ENCODE measurements around the gene NPLOC4. TPM values are rescaled to one million over a fixed set of nuclear protein-coding genes. Genes with fewer than 3 reads are reported as not detected.
A peak's percentile ranks its signal among the peaks of the same experiment; 100 is the strongest.

The NPLOC4 gene
- total RNA-seq, 1 donor from 2014 or later = 103 TPM

DNA sequence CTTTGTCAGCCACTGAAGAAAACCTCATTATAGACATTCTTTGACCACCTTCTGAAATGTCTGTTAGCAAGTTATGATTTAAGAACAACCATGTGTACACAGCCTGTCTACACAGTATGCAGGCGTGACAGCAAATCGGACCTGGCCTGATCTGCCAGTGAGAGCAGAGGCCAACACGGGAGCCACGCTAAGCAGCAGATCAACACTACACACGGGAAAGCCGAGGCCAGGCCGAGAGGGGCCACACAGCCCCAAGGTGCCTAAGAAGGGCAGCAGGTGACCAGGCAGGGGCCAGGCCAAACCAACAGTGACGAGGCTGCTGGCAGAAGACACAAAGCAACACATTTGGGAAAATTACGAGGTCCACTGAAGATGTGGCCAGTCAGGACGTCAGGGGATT is 68.5 kb downstream of the NPLOC4 start:
- no peak for DNase-seq (ENCODE audit: low read depth, low spot score)

GRCh38 chr17:81567191-81567590 is 69.7 kb downstream of the NPLOC4 start:
- no peak for DNase-seq (ENCODE audit: low read depth, low spot score)

- DNase-seq (ENCODE audit: low read depth, low spot score) = peak; percentile 92
These were observed 70.3 kb downstream of the NPLOC4 start for GRCh38 chr17:81566461-81567126.

DNA sequence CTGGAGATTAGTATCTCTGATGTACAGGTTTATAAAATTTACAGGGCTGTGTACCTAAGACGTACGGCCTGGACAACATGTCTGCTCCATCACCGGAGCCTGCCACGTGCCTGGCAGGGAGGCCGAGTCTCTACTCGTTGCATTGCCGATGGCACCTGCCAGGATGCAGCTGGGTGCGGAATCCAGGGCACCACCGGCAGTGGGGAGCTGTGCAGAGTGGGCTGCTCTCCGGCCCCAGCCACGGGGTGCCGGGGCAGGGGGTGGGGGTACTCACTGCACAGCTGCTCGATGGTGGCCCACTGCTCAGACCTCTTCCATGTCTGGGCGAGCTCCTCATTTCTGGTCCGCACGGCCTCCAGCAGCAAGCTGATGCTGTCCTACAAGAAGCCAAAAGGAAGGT is 71.7 kb downstream of the NPLOC4 start:
- DNase-seq (ENCODE audit: low read depth, low spot score) = no peak

DNA sequence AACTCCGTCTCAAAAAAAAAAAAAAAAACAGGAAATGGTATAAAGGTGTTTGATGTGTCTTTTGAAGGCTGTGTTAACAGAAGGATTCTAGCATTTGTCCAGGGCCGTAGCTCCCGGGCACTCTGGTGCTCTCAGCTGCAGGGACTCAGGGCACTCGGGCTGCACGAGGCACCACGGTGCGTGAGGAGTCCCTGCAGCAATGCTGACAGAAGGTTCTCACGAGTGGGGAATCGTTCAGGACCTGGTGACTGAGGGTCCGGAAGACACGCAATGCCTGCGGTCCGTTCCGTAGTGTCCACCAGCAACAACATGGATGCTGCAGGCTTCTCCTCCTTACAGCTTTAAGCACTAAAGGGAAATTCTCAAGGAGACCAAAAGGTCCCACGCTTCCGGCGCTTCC is 72.1 kb downstream of the NPLOC4 start:
- DNase-seq (ENCODE audit: low read depth, low spot score) = no peak

- no peak for DNase-seq (ENCODE audit: low read depth, low spot score)
These were observed 72.9 kb downstream of the NPLOC4 start for GRCh38 chr17:81563861-81564586.

- no peak for DNase-seq (ENCODE audit: low read depth, low spot score)
These were observed 75.4 kb downstream of the NPLOC4 start for GRCh38 chr17:81561494-81561885.

DNA sequence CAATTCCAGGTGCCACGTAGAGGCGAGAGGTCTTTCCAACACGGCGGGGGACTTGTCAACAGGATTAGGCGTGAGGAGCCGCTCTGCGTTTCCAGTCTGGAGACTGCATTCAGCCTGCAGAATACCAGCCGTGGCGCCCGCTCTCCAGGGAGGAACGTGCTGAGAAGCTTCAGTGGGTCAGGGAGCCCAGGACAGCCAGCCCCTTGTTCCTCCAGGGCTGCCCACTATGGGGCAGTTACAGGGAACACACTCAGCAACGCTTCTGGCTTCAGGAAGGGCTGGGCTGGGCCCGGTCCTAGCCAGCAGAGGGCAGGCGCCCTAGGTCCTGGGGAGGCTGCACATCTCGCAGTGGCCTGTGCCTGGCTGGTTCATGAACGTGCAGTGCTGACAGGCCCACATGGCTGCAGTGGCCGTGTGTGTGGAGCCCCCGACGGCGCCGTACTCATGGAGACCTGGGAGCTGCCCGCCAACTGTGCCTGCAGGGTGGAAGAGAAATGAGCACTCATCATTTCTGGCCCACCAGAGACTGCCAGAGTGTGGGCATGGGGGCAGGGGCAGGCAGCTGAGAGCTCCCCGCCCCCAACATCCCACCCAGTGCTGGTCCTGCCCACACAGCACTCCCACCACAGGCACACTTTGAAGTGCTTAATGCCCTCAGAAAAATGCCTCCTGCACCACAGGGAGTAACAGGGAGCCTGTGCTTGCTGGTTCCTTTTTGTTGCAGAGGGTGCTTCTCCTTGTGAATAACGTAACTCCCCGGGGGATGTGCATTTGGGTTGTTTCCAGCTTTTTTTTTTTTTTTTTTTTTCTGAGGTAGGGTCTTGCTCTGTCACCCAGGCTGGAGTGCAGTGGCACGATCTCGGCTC is 77.7 kb downstream of the NPLOC4 start:
- DNase-seq (ENCODE audit: low read depth, low spot score) = no peak

DNA sequence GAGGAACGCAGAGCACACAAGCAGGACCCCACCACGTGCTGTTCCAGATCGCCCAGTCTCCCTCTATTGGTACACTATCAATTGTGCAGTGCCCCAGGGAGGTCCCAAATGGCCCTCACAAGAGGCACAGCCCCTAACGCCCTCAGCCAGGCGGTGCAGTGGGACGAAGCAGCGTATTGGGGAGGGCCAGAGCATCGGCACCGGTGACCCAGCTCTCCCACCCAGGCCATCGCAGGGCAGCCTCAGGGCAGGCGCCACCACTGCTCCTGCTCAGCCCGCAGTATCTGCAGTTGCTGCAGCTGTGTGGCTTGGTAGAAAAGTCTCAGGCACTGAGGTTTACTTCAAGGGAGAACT is 78.8 kb downstream of the NPLOC4 start:
- DNase-seq (ENCODE audit: low read depth, low spot score) = no peak

DNA sequence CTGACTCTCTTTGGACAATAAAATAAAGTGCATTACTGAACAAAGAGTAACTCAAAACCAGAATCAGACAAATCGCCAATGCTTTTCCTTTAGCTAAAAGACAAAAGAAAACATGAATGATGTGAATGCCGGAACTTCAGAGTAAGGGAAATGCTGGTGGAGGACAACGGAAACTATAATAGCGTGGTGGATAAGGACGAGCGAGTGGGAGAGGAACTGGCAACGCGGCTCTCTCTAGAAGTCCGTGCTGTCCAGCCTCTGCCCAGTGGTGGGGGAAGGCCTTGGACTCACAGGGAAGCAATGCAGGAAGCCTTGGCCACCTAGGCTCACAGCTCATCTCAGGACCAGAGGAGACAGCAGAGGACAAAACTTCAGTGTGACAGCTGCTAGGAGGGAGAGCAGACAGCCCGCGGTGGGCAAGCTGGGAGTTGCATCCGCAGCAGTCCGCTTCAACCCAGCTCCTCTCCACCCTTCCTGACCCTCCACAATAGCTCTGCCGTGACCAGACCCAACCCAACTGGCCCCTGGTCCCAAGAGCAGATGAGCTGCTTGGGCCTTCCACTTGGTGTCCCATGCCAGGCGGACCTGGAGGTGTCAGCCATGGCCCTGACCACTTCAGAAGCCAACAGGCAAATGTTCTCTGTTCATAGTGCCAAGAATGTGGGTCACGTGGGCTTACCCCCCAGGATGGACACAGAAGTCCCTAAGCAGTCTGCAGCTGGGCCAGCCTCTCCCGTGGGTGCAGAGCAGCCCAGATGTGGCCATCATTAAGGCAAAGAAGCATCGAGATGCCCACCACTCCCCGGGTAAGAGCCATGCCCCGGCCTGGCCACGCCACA is 79.4 kb downstream of the NPLOC4 start:
- no peak for DNase-seq (ENCODE audit: low read depth, low spot score)

GRCh38 chr17:81556863-81557262 is 80.0 kb downstream of the NPLOC4 start:
- DNase-seq (ENCODE audit: low read depth, low spot score) = no peak

DNA sequence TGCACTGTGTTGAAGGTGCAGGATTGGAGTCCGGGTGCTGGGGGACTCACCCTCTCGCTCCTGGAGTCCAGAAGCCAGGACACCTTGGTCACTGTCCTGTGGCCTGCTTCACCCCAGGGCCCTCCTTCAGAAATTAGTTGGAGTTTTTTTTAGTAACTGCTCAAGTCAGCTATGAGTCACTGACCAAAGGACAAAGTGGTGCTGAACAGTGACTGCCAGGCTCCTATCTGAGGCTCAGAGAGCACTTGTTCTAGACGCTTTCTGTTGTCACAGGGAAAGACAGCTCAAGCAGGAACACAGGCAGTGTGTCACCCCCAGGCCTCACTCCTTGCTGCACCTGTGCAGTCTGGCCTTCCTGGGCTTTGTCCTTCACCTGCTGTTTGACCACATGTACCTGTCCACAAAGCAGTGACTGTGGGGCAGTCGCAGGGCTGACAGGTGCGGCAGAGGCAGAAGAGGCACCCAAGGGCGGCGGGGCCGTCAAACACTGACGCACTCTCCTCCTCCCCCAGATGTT is 80.7 kb downstream of the NPLOC4 start:
- no peak for DNase-seq (ENCODE audit: low read depth, low spot score)

DNA sequence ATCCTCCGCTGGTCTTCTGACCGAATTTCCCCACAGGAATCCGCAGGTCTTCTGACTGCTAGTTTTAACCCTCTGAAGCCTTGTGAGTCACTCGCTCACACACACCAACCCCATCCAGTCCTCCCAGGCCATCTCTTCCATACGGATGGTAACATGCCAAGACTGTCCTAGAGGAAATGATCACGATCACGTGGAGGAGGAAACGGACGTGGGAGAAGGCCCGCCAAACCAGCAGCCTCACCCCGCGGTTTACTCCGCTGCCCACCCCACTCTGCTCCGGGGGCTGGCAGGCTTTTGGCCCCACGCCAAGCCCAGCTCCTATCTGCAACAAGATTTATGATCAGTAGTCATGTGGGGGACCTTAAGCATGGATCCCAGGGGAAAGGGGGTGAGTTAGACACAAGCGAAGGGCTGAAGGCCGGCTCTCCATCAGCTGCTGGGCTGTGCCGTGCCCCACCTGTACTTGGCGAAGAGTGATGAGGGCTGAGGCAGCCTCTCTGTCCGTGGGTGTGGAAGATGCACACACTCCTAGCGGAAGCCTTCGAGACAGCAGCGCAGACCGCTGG is 83.2 kb downstream of the NPLOC4 start:
- DNase-seq (ENCODE audit: low read depth, low spot score) = peak; percentile 78

DNA sequence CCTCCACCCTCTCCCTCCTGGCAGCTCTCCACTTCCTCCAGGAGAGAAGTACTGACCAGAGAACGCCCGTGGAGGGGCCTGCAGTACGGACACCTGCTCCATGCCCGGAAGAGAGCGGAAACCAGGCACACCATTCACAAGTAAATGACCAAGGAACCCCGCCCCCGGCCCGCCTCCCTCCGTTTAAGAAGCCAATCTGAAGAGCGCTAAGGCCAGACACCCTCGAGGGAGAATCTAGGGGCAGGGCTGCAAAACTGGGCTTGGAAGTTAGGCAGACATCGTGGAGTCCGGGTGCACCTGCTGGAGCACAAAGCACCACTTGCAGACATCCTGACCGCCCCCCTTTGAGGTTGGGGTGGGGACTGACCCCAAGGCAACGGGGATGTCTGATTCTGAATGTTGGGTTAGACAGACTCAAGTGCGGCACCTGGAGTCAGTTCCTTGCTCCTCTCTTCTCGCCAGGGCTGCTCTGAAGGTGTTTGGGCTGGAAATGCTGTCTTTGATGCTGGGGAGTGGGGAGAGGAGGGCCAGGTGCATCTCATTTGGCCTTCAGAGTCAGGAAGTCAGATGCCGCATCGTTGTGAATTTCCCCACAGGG is 83.8 kb downstream of the NPLOC4 start:
- DNase-seq (ENCODE audit: low read depth, low spot score) = peak; percentile 45

GRCh38 chr17:81552244-81553017 is 84.5 kb downstream of the NPLOC4 start, which contains the start of gene FAAP100:
FAAP100 (minus strand) TSS chr17:81552353; CDS start chr17:81552330, 23 bp downstream.
- DNase-seq (ENCODE audit: low read depth, low spot score) = no peak

GRCh38 chr17:81551458-81552243 is 85.3 kb downstream of the NPLOC4 start:
- no peak for DNase-seq (ENCODE audit: low read depth, low spot score)

- no peak for DNase-seq (ENCODE audit: low read depth, low spot score)
These were observed 86.0 kb downstream of the NPLOC4 start for GRCh38 chr17:81550830-81551457.

DNA sequence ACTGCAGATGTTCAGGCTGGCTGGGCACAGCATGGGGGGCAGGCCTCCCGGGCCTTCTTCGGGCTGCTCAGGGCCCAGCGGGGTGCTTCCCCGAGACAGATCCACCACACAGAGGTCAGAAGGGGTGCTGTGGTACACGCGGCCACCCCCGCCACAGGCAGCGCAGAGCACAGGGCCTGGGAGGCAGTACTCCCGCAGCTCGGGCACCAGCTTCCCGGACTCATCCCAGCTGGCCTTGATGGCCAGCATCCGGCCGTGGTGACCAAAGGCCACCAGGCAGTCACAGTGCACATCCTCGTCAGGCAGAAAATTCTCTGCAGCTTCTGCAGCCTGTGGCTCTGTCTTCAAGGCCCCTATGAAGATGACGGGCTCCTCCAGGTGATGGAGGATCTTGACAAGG is 86.6 kb downstream of the NPLOC4 start:
- DNase-seq (ENCODE audit: low read depth, low spot score) = no peak
